ENCODE results near the gene PAGR1.

DNA sequence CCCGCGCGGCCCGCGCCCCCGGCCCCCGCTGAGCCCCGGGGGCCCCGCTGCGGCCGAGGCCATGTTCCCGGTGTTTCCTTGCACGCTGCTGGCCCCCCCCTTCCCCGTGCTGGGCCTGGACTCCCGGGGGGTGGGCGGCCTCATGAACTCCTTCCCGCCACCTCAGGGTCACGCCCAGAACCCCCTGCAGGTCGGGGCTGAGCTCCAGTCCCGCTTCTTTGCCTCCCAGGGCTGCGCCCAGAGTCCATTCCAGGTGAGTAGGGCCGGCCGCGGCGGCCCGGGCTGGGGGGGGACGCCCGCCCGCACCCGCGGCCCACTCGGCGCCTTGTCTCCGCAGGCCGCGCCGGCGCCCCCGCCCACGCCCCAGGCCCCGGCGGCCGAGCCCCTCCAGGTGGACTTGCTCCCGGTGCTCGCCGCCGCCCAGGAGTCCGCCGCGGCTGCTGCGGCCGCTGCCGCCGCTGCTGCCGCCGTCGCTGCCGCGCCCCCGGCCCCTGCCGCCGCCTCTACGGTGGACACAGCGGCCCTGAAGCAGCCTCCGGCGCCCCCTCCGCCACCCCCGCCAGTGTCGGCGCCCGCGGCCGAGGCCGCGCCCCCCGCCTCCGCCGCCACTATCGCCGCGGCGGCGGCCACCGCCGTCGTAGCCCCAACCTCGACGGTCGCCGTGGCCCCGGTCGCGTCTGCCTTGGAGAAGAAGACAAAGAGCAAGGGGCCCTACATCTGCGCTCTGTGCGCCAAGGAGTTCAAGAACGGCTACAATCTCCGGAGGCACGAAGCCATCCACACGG lies 9.1 kb upstream of the PAGR1 start:
- TF ChIP-seq EP300 (conservative IDR thresholded peaks at IDR 0.05; ENCODE audit: poor library complexity, severe bottlenecking) (no peak), TAF1 (IDR thresholded peaks at IDR 0.05; ENCODE audit: low read depth) (no peak), SMC3 (conservative IDR thresholded peaks at IDR 0.05; ENCODE audit: poor library complexity) (no peak), EZH2 (IDR thresholded peaks at IDR 0.05; ENCODE audit: borderline replicate concordance, insufficient read depth, low read length, poor library complexity, severe bottlenecking) (no peak), POLR2AphosphoS5 (IDR thresholded peaks at IDR 0.05) (no peak), RAD21 (conservative IDR thresholded peaks at IDR 0.05) (no peak), MXI1 (conservative IDR thresholded peaks at IDR 0.05; ENCODE audit: poor library complexity, severe bottlenecking) (no peak)
- TF ChIP-seq, protein P1, sequence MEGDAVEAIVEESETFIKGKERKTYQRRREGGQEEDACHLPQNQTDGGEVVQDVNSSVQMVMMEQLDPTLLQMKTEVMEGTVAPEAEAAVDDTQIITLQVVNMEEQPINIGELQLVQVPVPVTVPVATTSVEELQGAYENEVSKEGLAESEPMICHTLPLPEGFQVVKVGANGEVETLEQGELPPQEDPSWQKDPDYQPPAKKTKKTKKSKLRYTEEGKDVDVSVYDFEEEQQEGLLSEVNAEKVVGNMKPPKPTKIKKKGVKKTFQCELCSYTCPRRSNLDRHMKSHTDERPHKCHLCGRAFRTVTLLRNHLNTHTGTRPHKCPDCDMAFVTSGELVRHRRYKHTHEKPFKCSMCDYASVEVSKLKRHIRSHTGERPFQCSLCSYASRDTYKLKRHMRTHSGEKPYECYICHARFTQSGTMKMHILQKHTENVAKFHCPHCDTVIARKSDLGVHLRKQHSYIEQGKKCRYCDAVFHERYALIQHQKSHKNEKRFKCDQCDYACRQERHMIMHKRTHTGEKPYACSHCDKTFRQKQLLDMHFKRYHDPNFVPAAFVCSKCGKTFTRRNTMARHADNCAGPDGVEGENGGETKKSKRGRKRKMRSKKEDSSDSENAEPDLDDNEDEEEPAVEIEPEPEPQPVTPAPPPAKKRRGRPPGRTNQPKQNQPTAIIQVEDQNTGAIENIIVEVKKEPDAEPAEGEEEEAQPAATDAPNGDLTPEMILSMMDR (IDR thresholded peaks at IDR 0.05; ENCODE audit: poor library complexity, severe bottlenecking): no peak
- TF ChIP-seq, protein P2, sequence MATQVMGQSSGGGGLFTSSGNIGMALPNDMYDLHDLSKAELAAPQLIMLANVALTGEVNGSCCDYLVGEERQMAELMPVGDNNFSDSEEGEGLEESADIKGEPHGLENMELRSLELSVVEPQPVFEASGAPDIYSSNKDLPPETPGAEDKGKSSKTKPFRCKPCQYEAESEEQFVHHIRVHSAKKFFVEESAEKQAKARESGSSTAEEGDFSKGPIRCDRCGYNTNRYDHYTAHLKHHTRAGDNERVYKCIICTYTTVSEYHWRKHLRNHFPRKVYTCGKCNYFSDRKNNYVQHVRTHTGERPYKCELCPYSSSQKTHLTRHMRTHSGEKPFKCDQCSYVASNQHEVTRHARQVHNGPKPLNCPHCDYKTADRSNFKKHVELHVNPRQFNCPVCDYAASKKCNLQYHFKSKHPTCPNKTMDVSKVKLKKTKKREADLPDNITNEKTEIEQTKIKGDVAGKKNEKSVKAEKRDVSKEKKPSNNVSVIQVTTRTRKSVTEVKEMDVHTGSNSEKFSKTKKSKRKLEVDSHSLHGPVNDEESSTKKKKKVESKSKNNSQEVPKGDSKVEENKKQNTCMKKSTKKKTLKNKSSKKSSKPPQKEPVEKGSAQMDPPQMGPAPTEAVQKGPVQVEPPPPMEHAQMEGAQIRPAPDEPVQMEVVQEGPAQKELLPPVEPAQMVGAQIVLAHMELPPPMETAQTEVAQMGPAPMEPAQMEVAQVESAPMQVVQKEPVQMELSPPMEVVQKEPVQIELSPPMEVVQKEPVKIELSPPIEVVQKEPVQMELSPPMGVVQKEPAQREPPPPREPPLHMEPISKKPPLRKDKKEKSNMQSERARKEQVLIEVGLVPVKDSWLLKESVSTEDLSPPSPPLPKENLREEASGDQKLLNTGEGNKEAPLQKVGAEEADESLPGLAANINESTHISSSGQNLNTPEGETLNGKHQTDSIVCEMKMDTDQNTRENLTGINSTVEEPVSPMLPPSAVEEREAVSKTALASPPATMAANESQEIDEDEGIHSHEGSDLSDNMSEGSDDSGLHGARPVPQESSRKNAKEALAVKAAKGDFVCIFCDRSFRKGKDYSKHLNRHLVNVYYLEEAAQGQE (IDR thresholded peaks at IDR 0.05; ENCODE audit: borderline replicate concordance): peak; percentile 26
